ENCODE data around the gene LRRC8D. TPM values are rescaled to one million over a fixed set of nuclear protein-coding genes. Genes with fewer than 3 reads are reported as not detected.

The LRRC8D gene
- total and polyA plus RNA-seq, 2 of the 4 experiments (the other 2 are of a cell fraction): 34.1 to 35.3 TPM

DNA sequence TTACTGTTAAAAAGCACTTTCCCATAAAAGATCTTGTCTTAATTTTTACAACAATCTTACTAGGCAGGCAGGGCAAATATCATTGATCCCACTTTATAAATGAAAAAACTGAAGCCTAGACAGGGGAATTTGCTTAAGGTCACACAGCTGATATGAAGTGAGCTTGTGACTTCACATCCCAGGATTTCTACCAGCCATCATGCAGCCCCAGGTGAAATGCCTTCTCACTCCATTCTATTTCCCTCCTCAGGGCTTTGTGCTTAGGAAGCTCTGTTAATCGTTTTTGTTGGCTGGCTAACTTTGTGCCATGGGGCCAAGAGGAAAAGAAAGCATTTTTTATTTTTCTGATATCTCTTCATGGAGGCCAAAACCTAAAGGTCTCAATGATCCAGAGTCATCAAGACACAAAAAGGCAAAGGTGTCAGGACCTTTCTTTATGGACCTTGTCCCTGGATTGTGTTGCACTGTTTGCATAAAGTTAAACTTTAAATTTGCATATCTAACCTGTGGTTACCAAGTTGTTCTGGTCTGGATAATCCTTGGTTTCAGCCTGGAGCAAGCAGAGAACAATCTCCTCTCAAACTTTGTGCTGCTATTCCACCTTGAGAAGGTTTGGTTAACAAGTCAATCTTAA, 129.3 kb downstream of the LRRC8D start (continued):
- TF ChIP-seq SMC3 (IDR thresholded peaks at IDR 0.05; ENCODE audit: low read depth, low read length): no peak

GRCh38 chr1:89950703-89951102, 129.9 kb downstream of the LRRC8D start:
- CTCF ChIA-PET: no interaction called here
- H3K18ac ChIP-seq (ENCODE audit: low read depth, low read length): no peak overlapping the region
- WGBS, 2 experiments (ENCODE audit: extremely low coverage in 2 of 2, insufficient read length in 1 of 2): no CpG with 5 or more reads among the region's 2 CpGs
- no peak overlapping the region for H2BK5ac ChIP-seq (ENCODE audit: low read depth, low read length, poor library complexity, severe bottlenecking)
- dilution Hi-C loops (cut with HindIII; ENCODE audit: low sequenced_read_pairs, unreplicated experiment): no loop called here
- H3K27ac ChIP-seq (ENCODE audit: insufficient read depth, low read length): no peak overlapping the region
- intact Hi-C loops (cut with micrococcal nuclease): loop anchor here (5.0 kb wide), 1 partner anchor 43 kb away; no protein-coding TSS in a partner anchor
- no peak overlapping the region for H4K5ac ChIP-seq (ENCODE audit: low read depth, low read length)
- no peak overlapping the region for H3K23ac ChIP-seq (ENCODE audit: low read depth, low read length)
- H3K56ac ChIP-seq (ENCODE audit: extremely low read depth, insufficient read depth, low read length): no peak overlapping the region
- H3K9me3 ChIP-seq (ENCODE audit: control insufficient read depth, insufficient read depth, low read length): no peaks in the 10 kb centered on the region
- no TSS peak for BruUV-seq (replicated peaks)
- no peaks in the 10 kb centered on the region for H3K79me1 ChIP-seq (ENCODE audit: low read depth in 1 of 2, low read length in 2 of 2)
- in situ Hi-C loops (cut with MboI; ENCODE audit: low sequenced_read_pairs): no loop called here
- H3K27me3 ChIP-seq (ENCODE audit: control insufficient read depth, insufficient read depth, low read length): no peaks in the 10 kb centered on the region
- no peaks in the 10 kb centered on the region for H3K36me3 ChIP-seq (ENCODE audit: control insufficient read depth, insufficient read depth, low read length)
- H2BK20ac ChIP-seq (ENCODE audit: low read depth, low read length): no peak overlapping the region
- H3K4ac ChIP-seq (ENCODE audit: low read depth, low read length): no peak overlapping the region
- H3K4me3 ChIP-seq (ENCODE audit: insufficient read depth, low read depth, low read length): no peak overlapping the region
- TF ChIP-seq MAZ (IDR thresholded peaks at IDR 0.05; ENCODE audit: borderline replicate concordance, low read depth, low read length): no peak
- TF ChIP-seq CEBPB (IDR thresholded peaks at IDR 0.05; ENCODE audit: low read depth, low read length): no peak
- H3K14ac ChIP-seq (replicated peaks; ENCODE audit: low read depth, low read length): no peak overlapping the region
- POLR2A ChIA-PET (ENCODE audit: unreplicated experiment): no interaction called here
- DNase-seq (no peak), ATAC-seq (ENCODE audit: low read depth) (no peak)
- no peak overlapping the region for H2AK9ac ChIP-seq (replicated peaks; ENCODE audit: low read depth, low read length, poor library complexity)
- no peak overlapping the region for H3K4me2 ChIP-seq (ENCODE audit: low read depth, low read length)
- H4K8ac ChIP-seq (ENCODE audit: low read depth in 2 of 2, low read length in 2 of 2): 0 out of 4 replicates have a peak overlapping the region, but pooled peaks have one; percentile 12 to 42
- peak overlapping the region; percentile 73; the same call in 1 of the 2 replicates for H2AK5ac ChIP-seq (ENCODE audit: low read depth, low read length)
- H2BK15ac ChIP-seq (ENCODE audit: low read depth, low read length): peak overlapping the region; percentile 86; the same call in 1 of the 3 replicates
- no peak overlapping the region for H2AFZ ChIP-seq (replicated peaks; ENCODE audit: low read length, poor library complexity)
- no peak overlapping the region for H3K9ac ChIP-seq (ENCODE audit: low read depth, low read length)
- peaks cover 16% of the 10 kb centered on the region for H3K4me1 ChIP-seq (ENCODE audit: control insufficient read depth, insufficient read depth, low read length)
- peaks cover 3% of the 10 kb centered on the region; the same call in 1 of the 2 replicates for H3K9me1 ChIP-seq (ENCODE audit: insufficient read depth, low read length)
- peak overlapping the region; percentile 32; the same call in 1 of the 2 replicates for H2BK120ac ChIP-seq (ENCODE audit: low read depth, low read length)
- no peaks in the 10 kb centered on the region for H4K20me1 ChIP-seq (ENCODE audit: insufficient read depth, low read length)
- H4K91ac ChIP-seq (ENCODE audit: insufficient read depth, low read depth, low read length): peak overlapping the region; percentile 32; the same call in 1 of the 2 replicates
